Measurements from ENCODE around the gene SESN2. TPM values are rescaled to one million over a fixed set of nuclear protein-coding genes. Genes with fewer than 3 reads are reported as not detected.

The SESN2 gene
- total RNA-seq, 3 donors from 2014 or later (not counting 1 experiment from before 2014, with no cell fraction given), result 21.0 to 30.3 (median 27.1) TPM

DNA sequence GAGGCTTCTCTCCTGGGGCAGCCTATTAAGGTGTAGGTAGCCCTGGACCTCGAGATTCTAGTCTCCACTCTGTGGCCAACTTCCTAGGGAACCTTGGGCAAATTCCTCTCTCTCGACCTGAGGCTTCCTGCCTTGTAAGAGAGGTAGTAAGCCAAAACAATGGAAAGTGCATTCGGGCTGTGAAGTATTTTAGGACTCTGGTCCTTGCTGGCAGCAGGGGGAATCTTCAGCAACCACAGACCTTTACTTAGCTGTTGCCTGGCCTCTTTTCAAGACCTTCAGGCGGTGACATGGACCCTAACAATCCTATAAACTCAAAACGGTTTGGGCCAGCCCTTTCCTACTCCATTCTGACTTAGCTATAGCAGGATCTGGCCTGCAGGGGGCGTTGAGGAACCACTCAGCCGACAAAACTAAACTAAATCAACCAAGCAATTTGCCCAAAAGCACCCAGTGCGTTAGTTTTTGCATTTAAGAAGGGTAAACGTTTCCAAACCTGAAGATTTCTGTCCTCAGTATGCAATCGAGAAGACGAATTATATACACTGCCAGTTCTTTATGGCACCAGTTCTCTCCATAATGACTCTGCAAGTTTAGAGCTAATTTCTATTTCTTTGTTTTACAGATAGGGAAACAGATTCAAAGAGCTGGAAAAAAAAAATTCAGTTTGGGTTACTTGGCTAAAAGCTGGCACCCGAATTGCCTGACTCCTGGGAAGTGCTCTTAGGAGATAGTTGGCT, 10.9 kb upstream of the SESN2 start:
- H3K9me3 Mint-ChIP-seq, result no peaks in the 10 kb centered on the region
- whole genome bisulfite sequencing (ENCODE audit: insufficient coverage), result 0% methylated on average over 11 of the region's 12 CpGs
- intact Hi-C loops (cut with micrococcal nuclease), result loop anchor here (5.0 kb wide), 5 partner anchors 119 to 629 kb away; partner anchors contain the start of genes PHACTR4, RCC1, RNU11 and YTHDF2
- H3K27ac Mint-ChIP-seq, result peak overlapping the region; percentile 96 to 98
- H3K4me3 ChIP-seq (ENCODE audit: low read length), result no peak overlapping the region
- H3K27ac ChIP-seq (ENCODE audit: low read length), result peak overlapping the region; percentile 87
- ATAC-seq (peak; percentile 18 to 41 (median 32)), DNase-seq (peak; percentile 79 to 92)
- H3K36me3 Mint-ChIP-seq, result no peaks in the 10 kb centered on the region
- no peaks in the 10 kb centered on the region for H3K36me3 ChIP-seq (ENCODE audit: control insufficient read depth, insufficient read depth, low read length)
- H3K4me3 Mint-ChIP-seq, result peak overlapping the region; percentile 95
- H3K27me3 Mint-ChIP-seq (ENCODE audit: low read depth in 2 of 2), result no peaks in the 10 kb centered on the region
- no peaks in the 10 kb centered on the region for H3K9me3 ChIP-seq (ENCODE audit: control insufficient read depth, insufficient read depth, low read length)
- H3K27me3 ChIP-seq (ENCODE audit: control insufficient read depth, insufficient read depth, low read length), result no peaks in the 10 kb centered on the region
- peaks cover 49 to 56% of the 10 kb centered on the region in 2 donors for H3K4me1 Mint-ChIP-seq
- H3K4me1 ChIP-seq (ENCODE audit: control insufficient read depth, insufficient read depth, low read length), result peaks cover 52% of the 10 kb centered on the region
- TF ChIP-seq CTCF (IDR thresholded peaks at IDR 0.05), result peak; percentile 87

GRCh38 chr1:28249013-28249865, 10.1 kb upstream of the SESN2 start:
- no peak overlapping the region for H3K4me3 ChIP-seq (ENCODE audit: low read length)
- H3K27me3 ChIP-seq (ENCODE audit: control insufficient read depth, insufficient read depth, low read length), result no peaks in the 10 kb centered on the region
- Mint-ChIP-seq H3K4me1 (peaks cover 41 to 48% of the 10 kb centered on the region in 2 donors), H3K27ac (peak overlapping the region; percentile 96 to 98), H3K27me3 (ENCODE audit: low read depth in 2 of 2) (no peaks in the 10 kb centered on the region), H3K4me3 (peak overlapping the region; percentile 95), H3K9me3 (no peaks in the 10 kb centered on the region), H3K36me3 (no peaks in the 10 kb centered on the region)
- DNase-seq (peak in 1 of 2 donors; percentile 55), ATAC-seq (no peak)
- intact Hi-C loops (cut with micrococcal nuclease), result loop anchor here (5.0 kb wide), 5 partner anchors 118 to 628 kb away; partner anchors contain the start of genes PHACTR4, RCC1, RNU11 and YTHDF2
- H3K4me1 ChIP-seq (ENCODE audit: control insufficient read depth, insufficient read depth, low read length), result peaks cover 46% of the 10 kb centered on the region
- no peaks in the 10 kb centered on the region for H3K36me3 ChIP-seq (ENCODE audit: control insufficient read depth, insufficient read depth, low read length)
- H3K9me3 ChIP-seq (ENCODE audit: control insufficient read depth, insufficient read depth, low read length), result no peaks in the 10 kb centered on the region
- peak overlapping the region; percentile 87 for H3K27ac ChIP-seq (ENCODE audit: low read length)
- WGBS (ENCODE audit: insufficient coverage), result 40% methylated on average over 2 of the region's 3 CpGs
- no peak for TF ChIP-seq CTCF (IDR thresholded peaks at IDR 0.05)

- ATAC-seq, result no peak
- no peaks in the 10 kb centered on the region for H3K36me3 Mint-ChIP-seq
- Histone ChIP-seq H3K27ac (ENCODE audit: low read length) (peak overlapping the region; percentile 87), H3K4me3 (ENCODE audit: low read length) (no peak overlapping the region), H3K36me3 (ENCODE audit: control insufficient read depth, insufficient read depth, low read length) (no peaks in the 10 kb centered on the region), H3K4me1 (ENCODE audit: control insufficient read depth, insufficient read depth, low read length) (peaks cover 39% of the 10 kb centered on the region), H3K9me3 (ENCODE audit: control insufficient read depth, insufficient read depth, low read length) (no peaks in the 10 kb centered on the region), H3K27me3 (ENCODE audit: control insufficient read depth, insufficient read depth, low read length) (no peaks in the 10 kb centered on the region)
- H3K4me3 Mint-ChIP-seq, result no peak overlapping the region
- no peak for TF ChIP-seq CTCF (IDR thresholded peaks at IDR 0.05)
- H3K27ac Mint-ChIP-seq, result peak overlapping the region in 1 of 2 donors; percentile 96
- peaks cover 36 to 41% of the 10 kb centered on the region in 2 donors for H3K4me1 Mint-ChIP-seq
- H3K9me3 Mint-ChIP-seq, result no peaks in the 10 kb centered on the region
- WGBS (ENCODE audit: insufficient coverage), result 78% methylated on average over 3 of the region's 4 CpGs
- intact Hi-C loops (cut with micrococcal nuclease), result loop anchor here (5.0 kb wide), 5 partner anchors 117 to 627 kb away; partner anchors contain the start of genes PHACTR4, RCC1, RNU11 and YTHDF2
- no peak for DNase-seq
- H3K27me3 Mint-ChIP-seq (ENCODE audit: low read depth in 2 of 2), result no peaks in the 10 kb centered on the region
These were observed 9.4 kb upstream of the SESN2 start for GRCh38 chr1:28249866-28250295.
